ENCODE results near the gene PABPC3. TPM values are rescaled to one million over a fixed set of nuclear protein-coding genes. Genes with fewer than 3 reads are reported as not detected.

PABPC3 gene
- total RNA-seq, 1 donor, result 0.09 TPM

DNA sequence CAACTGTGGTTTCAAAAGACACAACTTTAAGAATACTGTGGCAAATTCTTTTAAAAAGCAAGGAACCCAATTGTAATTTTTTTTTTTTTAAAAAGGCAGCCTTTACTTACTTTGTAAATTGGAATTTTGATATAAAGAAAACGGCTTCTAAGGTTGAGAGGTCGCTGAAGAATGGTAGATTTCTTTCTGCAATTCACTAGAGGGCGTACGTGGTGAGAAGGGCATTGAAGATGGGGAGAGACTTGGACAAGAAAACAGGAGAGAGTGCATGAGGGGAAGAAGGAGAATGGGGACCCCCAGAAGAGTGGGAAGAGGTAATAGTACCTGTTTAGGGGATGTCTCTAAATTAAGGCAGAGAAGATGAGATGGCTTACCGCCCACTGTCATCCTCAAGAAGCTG lies 33.5 kb upstream of the PABPC3 start:
- no peak overlapping the region for H3K4me3 ChIP-seq (ENCODE audit: low read depth, low read length)
- no peak for DNase-seq (ENCODE audit: low read depth)
- TF ChIP-seq, protein P1, sequence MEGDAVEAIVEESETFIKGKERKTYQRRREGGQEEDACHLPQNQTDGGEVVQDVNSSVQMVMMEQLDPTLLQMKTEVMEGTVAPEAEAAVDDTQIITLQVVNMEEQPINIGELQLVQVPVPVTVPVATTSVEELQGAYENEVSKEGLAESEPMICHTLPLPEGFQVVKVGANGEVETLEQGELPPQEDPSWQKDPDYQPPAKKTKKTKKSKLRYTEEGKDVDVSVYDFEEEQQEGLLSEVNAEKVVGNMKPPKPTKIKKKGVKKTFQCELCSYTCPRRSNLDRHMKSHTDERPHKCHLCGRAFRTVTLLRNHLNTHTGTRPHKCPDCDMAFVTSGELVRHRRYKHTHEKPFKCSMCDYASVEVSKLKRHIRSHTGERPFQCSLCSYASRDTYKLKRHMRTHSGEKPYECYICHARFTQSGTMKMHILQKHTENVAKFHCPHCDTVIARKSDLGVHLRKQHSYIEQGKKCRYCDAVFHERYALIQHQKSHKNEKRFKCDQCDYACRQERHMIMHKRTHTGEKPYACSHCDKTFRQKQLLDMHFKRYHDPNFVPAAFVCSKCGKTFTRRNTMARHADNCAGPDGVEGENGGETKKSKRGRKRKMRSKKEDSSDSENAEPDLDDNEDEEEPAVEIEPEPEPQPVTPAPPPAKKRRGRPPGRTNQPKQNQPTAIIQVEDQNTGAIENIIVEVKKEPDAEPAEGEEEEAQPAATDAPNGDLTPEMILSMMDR (IDR thresholded peaks at IDR 0.05; ENCODE audit: insufficient read depth, low read length), result no peak

DNA sequence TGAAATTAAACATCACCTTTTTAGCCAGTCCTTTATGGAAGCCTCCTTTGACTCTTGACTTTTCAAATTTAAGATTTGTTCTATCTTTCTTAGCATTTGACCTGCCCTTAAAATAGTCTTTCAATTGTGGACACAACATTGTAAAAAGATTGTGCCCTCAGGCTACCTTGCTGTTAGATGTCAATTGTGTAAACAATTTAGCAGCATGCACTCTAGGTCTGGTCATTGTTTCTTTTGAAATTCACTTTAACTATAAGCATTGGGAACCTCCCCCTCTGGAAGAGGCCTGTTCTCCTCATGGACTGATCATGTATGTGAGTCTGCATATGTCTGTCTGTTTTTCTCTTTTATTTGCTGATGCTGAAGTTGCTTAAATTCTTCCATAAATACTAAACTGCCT lies 31.5 kb upstream of the PABPC3 start:
- no peak overlapping the region for H3K4me3 ChIP-seq (ENCODE audit: low read depth, low read length)
- DNase-seq (ENCODE audit: low read depth), result no peak
- TF ChIP-seq, protein P1 (IDR thresholded peaks at IDR 0.05; ENCODE audit: insufficient read depth, low read length), result no peak

DNA sequence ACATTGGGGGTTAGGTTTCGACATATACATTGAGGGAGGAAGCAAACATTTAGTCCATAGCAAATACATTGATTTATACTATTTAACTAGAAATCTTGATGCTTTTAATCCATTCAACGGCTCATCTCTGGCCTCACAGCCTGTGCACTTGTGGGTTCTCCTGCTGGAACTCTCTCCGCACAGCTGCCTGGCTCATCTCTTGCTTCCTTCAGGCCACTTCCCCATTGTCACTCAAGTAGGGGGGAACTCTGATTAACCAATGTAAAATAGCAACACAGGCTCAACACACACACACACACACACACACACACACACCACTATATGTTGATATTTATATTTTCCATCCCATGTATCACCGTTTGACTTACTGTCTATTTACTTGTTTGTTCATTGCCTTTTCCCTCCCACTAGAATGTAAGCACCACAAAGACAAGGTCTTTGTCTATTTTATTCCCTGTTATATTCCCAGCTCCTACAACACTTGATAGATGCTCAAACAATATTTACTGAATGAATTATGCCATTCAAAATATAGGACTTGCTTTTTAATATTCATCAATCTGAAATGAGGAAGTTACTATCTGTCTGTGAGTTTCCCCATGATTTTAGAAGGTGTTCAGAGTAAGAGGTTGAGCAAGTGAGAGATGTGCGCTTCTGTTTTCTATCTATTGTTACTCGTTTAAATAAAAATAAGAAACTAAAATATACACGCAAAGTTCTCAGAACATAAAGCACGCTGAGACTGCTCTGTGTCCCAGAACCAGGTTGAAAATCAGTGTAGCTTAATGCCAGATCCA lies 29.8 kb upstream of the PABPC3 start:
- H3K4me3 ChIP-seq (ENCODE audit: low read depth, low read length), result no peak overlapping the region
- TF ChIP-seq, protein P1 (IDR thresholded peaks at IDR 0.05; ENCODE audit: insufficient read depth, low read length), result no peak
- DNase-seq (ENCODE audit: low read depth), result no peak

DNA sequence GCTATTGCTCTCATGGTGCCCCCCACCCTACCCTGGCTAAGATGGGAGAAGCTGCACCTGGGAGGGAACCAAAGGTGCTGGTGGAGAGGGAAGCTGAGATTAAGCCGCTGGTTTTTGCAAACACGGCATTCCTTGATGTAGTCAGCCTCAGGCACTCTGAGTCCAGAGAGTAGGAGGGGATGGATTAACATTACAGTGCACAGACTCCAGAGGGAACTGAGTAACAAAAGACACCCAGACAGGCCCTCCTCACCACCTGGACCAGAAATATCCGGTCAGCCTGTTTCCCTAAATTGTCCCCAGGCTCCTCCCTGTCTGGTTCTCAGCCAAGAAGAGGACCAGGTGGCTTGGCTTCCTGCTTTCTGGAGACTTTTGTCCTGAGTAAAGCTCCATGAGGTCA lies 28.9 kb upstream of the PABPC3 start:
- TF ChIP-seq, protein P1 (IDR thresholded peaks at IDR 0.05; ENCODE audit: insufficient read depth, low read length), result no peak

DNA sequence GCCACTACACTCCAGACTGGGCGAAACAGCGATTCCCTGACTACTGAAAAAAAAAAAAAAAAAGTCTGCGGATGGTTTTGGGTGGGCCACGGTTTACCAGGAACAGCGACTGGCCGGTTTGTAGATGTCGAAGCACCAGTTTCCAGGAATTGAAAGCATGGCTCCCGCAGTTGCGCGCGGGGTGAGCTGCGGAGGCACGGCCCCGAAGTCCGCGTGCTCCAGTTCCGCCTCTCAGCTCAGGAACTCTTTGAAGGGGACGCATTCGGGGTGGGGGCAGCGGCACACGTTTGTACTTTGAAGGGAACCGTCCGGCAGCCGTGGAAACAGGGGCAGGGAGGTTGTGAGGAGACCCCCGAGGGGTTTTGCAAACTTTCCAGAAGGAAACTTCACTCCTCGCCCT lies 27.1 kb upstream of the PABPC3 start:
- H3K4me3 ChIP-seq (ENCODE audit: low read depth, low read length), result no peak overlapping the region
- DNase-seq (ENCODE audit: low read depth), result no peak
- TF ChIP-seq, protein P1 (IDR thresholded peaks at IDR 0.05; ENCODE audit: insufficient read depth, low read length), result no peak

More for the DNA sequence above, 28.9 kb upstream of the PABPC3 start:
- no peak for DNase-seq (ENCODE audit: low read depth)
- H3K4me3 ChIP-seq (ENCODE audit: low read depth, low read length), result no peak overlapping the region

DNA sequence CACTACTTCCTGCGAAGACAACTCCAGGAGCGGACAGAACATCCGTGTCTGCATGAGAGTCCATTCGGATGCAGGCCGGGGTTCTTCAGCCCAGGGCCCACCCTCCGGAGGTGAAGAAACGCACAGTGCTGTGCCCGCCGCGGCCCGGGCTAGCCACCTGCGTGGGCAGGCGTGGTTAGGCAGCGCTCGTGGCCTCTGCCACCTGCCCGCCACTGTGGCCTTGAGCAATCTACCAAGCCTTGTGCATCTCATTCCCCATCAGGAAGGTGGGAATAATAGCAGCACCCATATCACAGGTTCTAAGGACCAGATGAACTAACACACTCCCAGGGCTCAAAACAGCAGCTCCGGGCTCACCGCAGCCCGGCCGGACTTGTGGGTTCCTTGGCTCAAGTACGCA lies 26.7 kb upstream of the PABPC3 start:
- TF ChIP-seq, protein P1 (IDR thresholded peaks at IDR 0.05; ENCODE audit: insufficient read depth, low read length), result no peak
- no peak overlapping the region for H3K4me3 ChIP-seq (ENCODE audit: low read depth, low read length)
- DNase-seq (ENCODE audit: low read depth), result no peak

DNA sequence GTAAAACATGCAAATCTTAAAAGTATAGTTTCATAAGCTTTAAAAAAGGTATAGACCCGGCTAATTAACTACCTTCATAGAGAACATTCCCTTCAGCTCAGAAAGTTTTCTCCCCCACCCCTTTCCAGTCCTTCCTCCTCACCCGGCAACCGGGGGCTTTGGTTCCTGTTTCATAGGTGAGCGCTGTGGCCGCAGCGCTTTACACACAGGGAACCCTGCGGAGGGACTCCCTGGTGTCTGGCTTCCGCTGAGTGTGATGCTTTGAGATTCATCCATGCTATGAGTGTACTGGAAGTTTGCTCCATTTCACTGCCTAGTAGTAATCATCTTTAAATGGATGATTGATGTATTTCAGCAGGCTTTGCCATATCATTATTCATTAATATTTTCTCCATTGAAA lies 26.0 kb upstream of the PABPC3 start:
- TF ChIP-seq, protein P1 (IDR thresholded peaks at IDR 0.05; ENCODE audit: insufficient read depth, low read length), result no peak
- H3K4me3 ChIP-seq (ENCODE audit: low read depth, low read length), result no peak overlapping the region
- no peak for DNase-seq (ENCODE audit: low read depth)
